ENCODE results near the gene MBTPS1. TPM values are rescaled to one million over a fixed set of nuclear protein-coding genes. Genes with fewer than 3 reads are reported as not detected.

Gene MBTPS1
- total RNA-seq (2022) (116 and 130 TPM in 2 replicates), Bru-seq, nascent RNA (percentile 85 among the genes with signal in this experiment), BruChase-seq, experiment 1, labeled RNA remaining after a 6-hour chase (percentile 81 among the genes with signal in this experiment), BruChase-seq, experiment 2, labeled RNA remaining after a 2-hour chase (percentile 81 among the genes with signal in this experiment)
- long read RNA-seq, full-length matches to known transcripts: 69 of 125 reads
- long read RNA-seq, partial matches to known transcripts: 28 of 125 reads
- long read RNA-seq, other reads (novel, unspliced or antisense): 28 of 125 reads

DNA sequence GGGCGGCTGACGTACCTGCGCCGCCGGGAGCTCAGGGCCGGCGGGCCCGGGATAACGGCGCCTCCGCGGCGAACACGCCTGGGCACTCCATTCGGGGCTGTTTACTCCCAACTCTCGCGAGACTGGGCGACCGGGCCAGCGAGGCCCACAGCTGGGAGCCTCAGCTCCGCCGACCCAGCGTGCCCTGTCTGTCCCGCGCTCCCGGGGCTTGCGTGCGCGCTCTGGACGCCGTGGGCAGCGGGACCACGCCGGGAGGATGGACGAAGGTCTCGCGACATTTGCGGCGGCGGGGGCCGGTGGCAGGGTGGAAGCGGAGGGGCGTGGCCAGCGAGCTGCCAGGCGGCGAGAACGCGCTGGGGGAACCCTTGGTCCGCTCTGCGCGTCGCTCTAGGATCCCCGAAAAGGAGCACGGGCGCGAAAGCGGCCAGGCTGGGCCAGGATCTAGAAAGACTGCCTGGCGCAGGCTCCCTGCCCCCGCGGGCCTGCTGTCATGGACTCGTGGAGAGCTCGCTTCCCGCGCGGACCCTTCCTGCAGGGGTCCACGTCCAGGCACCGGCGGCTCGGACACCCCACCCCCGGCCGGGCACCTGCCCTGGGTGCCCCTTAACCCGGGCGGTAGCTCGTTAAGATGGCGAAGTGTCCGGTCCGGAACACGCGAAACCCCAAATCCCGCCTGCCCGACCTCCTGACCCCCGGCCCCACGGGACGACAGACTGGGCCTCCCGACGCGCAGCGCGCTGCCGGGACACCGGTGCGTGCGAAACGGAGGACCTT is at the start of gene MBTPS1:
TSS of gene MBTPS1 (minus strand) at position 223 of the 774 bp plus-strand sequence. CDS start 15,159 bp downstream, outside the sequence.
- no peak for TF ChIP-seq CTCF (IDR thresholded peaks at IDR 0.05; ENCODE audit: unreplicated experiment)
- CTCF ChIA-PET: interaction anchor here (0.7 to 1.8 kb wide), 9 partner anchors 13 to 70 kb away, joined by 3 to 15 read pairs (median 4); partner anchors contain the start of genes DNAAF1, HSDL1 and TAF1C
- H3K36me3 Mint-ChIP-seq (ENCODE audit: insufficient read depth, unreplicated experiment): peaks cover 29% of the 10 kb centered on the region
- H3K4me3 Mint-ChIP-seq (ENCODE audit: low read depth, unreplicated experiment): peak within 1 kb of the TSS; percentile 82
- H3K27ac Mint-ChIP-seq (ENCODE audit: unreplicated experiment): peak within 1 kb of the TSS; percentile 88
- BruUV-seq (replicated peaks): TSS peak; percentile 87
- H3K9me3 Mint-ChIP-seq (ENCODE audit: low read depth, unreplicated experiment): no peaks in the 10 kb centered on the region
- intact Hi-C loops (cut with micrococcal nuclease; ENCODE audit: unreplicated experiment): no loop called here
- no peaks in the 10 kb centered on the region for H3K27me3 Mint-ChIP-seq (ENCODE audit: unreplicated experiment)
- peaks cover 8% of the 10 kb centered on the region for H3K4me1 Mint-ChIP-seq (ENCODE audit: low read depth, unreplicated experiment)
- peak; percentile 100 for DNase-seq

GRCh38 chr16:84165746-84166145 is 49.0 kb upstream of the MBTPS1 start:
- intact Hi-C loops (cut with micrococcal nuclease; ENCODE audit: unreplicated experiment): no loop called here
- Mint-ChIP-seq H3K27ac (ENCODE audit: unreplicated experiment) (no peak overlapping the region), H3K4me3 (ENCODE audit: low read depth, unreplicated experiment) (no peak overlapping the region), H3K4me1 (ENCODE audit: low read depth, unreplicated experiment) (peaks cover 7% of the 10 kb centered on the region), H3K9me3 (ENCODE audit: low read depth, unreplicated experiment) (no peaks in the 10 kb centered on the region), H3K27me3 (ENCODE audit: unreplicated experiment) (peaks cover 65% of the 10 kb centered on the region), H3K36me3 (ENCODE audit: insufficient read depth, unreplicated experiment) (no peaks in the 10 kb centered on the region)
- BruUV-seq (replicated peaks): no TSS peak
- CTCF ChIA-PET: interaction anchor here (0.9 to 1.4 kb wide), 2 partner anchors 12 to 20 kb away, joined by 3 to 6 read pairs; partner anchors contain the start of genes DNAAF1 and HSDL1
- no peak for DNase-seq
- TF ChIP-seq CTCF (IDR thresholded peaks at IDR 0.05; ENCODE audit: unreplicated experiment): no peak

GRCh38 chr16:84161801-84162200 is 45.1 kb upstream of the MBTPS1 start:
- intact Hi-C loops (cut with micrococcal nuclease; ENCODE audit: unreplicated experiment): no loop called here
- Mint-ChIP-seq H3K27ac (ENCODE audit: unreplicated experiment) (no peak overlapping the region), H3K4me1 (ENCODE audit: low read depth, unreplicated experiment) (no peaks in the 10 kb centered on the region), H3K9me3 (ENCODE audit: low read depth, unreplicated experiment) (no peaks in the 10 kb centered on the region), H3K4me3 (ENCODE audit: low read depth, unreplicated experiment) (no peak overlapping the region), H3K27me3 (ENCODE audit: unreplicated experiment) (peaks cover 68% of the 10 kb centered on the region), H3K36me3 (ENCODE audit: insufficient read depth, unreplicated experiment) (no peaks in the 10 kb centered on the region)
- CTCF ChIA-PET: no interaction called here
- BruUV-seq (replicated peaks): no TSS peak
- no peak for DNase-seq
- no peak for TF ChIP-seq CTCF (IDR thresholded peaks at IDR 0.05; ENCODE audit: unreplicated experiment)

DNA sequence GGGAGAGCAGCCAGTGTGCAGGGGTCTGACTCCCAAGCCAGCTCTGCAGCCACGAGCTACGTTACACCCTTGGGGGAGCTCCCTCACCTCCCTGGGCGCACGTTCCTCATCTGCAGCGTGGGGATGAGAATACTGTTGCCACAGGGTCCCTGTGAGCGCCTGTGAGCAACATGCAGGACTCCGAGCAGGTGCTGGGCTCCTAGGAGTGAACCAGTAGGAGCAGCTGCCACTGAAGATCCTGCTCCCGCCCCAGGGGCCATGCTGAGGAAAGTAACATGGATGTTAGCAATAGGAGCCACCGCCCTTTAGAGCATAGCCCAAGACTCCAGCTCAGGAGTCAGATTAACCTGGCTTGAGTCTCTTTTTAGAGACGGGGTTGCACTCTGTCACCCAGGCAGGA is 44.3 kb upstream of the MBTPS1 start:
- BruUV-seq (replicated peaks): no TSS peak
- no peak for TF ChIP-seq CTCF (IDR thresholded peaks at IDR 0.05; ENCODE audit: unreplicated experiment)
- Mint-ChIP-seq H3K36me3 (ENCODE audit: insufficient read depth, unreplicated experiment) (peaks cover 3% of the 10 kb centered on the region), H3K27ac (ENCODE audit: unreplicated experiment) (no peak overlapping the region), H3K4me3 (ENCODE audit: low read depth, unreplicated experiment) (no peak overlapping the region), H3K27me3 (ENCODE audit: unreplicated experiment) (peaks cover 66% of the 10 kb centered on the region), H3K9me3 (ENCODE audit: low read depth, unreplicated experiment) (no peaks in the 10 kb centered on the region), H3K4me1 (ENCODE audit: low read depth, unreplicated experiment) (no peaks in the 10 kb centered on the region)
- no peak for DNase-seq
- intact Hi-C loops (cut with micrococcal nuclease; ENCODE audit: unreplicated experiment): no loop called here
- CTCF ChIA-PET: interaction anchor here (0.6 to 0.7 kb wide), 2 partner anchors 207 to 236 kb away, joined by 3 to 6 read pairs; no protein-coding TSS in a partner anchor
